ENCODE measurements around the gene KIAA1755. TPM values are rescaled to one million over a fixed set of nuclear protein-coding genes. Genes with fewer than 3 reads are reported as not detected.

The KIAA1755 gene
- polyA plus RNA-seq, 1 of the 3 experiments (the other 2 are of a cell fraction): 0.54 TPM

GRCh38 chr20:38241201-38241600 is 19.3 kb downstream of the KIAA1755 start:
- peaks cover 9% of the 10 kb centered on the region for H3K9me3 ChIP-seq
- ChIA-PET POLR2A (no interaction called here), CTCF (interaction anchor here (1.4 to 3.7 kb wide), 3 partner anchors 11 to 167 kb away, joined by 4 to 25 read pairs (median 11); no protein-coding TSS in a partner anchor)
- no peak overlapping the region for H3K4me2 ChIP-seq
- H3K4me1 ChIP-seq (ENCODE audit: control insufficient read depth in 1 of 2, insufficient read depth in 2 of 2, low read depth in 1 of 2, low read length in 1 of 2): no peaks in the 10 kb centered on the region
- no peak overlapping the region for H3K9ac ChIP-seq
- no peaks in the 10 kb centered on the region for H3K9me2 ChIP-seq
- no peaks in the 10 kb centered on the region for H3K27me3 ChIP-seq (ENCODE audit: insufficient read depth)
- H3K36me3 ChIP-seq (replicated peaks in 1 of 2; ENCODE audit: control insufficient read depth in 1 of 2, insufficient read depth in 2 of 2, low read length in 1 of 2): peaks cover 0 to 12% of the 10 kb centered on the region in 2 experiments
- H2AFZ ChIP-seq (ENCODE audit: low read depth): no peak overlapping the region
- H4K20me1 ChIP-seq (ENCODE audit: insufficient read depth): no peaks in the 10 kb centered on the region
- no peak for DNase-seq
- 6% methylated on average over 3 of the region's 3 CpGs for WGBS (ENCODE audit: low lambda C conversion rate)
- H3F3A ChIP-seq (replicated peaks; ENCODE audit: insufficient read depth): no peaks in the 10 kb centered on the region
- no peak overlapping the region for H3K27ac ChIP-seq (ENCODE audit: low read depth in 2 of 2, low read length in 1 of 2)
- TF ChIP-seq USF1 (IDR thresholded peaks at IDR 0.05; ENCODE audit: borderline replicate concordance, low read depth): no peak
- TF ChIP-seq IRF3 (IDR thresholded peaks at IDR 0.05; ENCODE audit: low read depth, low read length): no peak
- H3K4me3 ChIP-seq (ENCODE audit: low read depth in 2 of 2, low read length in 1 of 2): no peak overlapping the region
- H3K79me2 ChIP-seq (ENCODE audit: insufficient read depth): no peaks in the 10 kb centered on the region

GRCh38 chr20:38239441-38239840 is 21.1 kb downstream of the KIAA1755 start:
- Histone ChIP-seq H3K4me2 (no peak overlapping the region), H3K27ac (ENCODE audit: low read depth in 2 of 2, low read length in 1 of 2) (no peak overlapping the region), H3K9ac (no peak overlapping the region), H3K27me3 (ENCODE audit: insufficient read depth) (no peaks in the 10 kb centered on the region), H3K4me3 (ENCODE audit: low read depth in 2 of 2, low read length in 1 of 2) (no peak overlapping the region), H2AFZ (ENCODE audit: low read depth) (no peak overlapping the region), H3K79me2 (ENCODE audit: insufficient read depth) (no peaks in the 10 kb centered on the region), H3K9me2 (no peaks in the 10 kb centered on the region), H3K9me3 (peaks cover 9% of the 10 kb centered on the region), H3K4me1 (ENCODE audit: control insufficient read depth in 1 of 2, insufficient read depth in 2 of 2, low read depth in 1 of 2, low read length in 1 of 2) (no peaks in the 10 kb centered on the region), H4K20me1 (ENCODE audit: insufficient read depth) (no peaks in the 10 kb centered on the region), H3F3A (replicated peaks; ENCODE audit: insufficient read depth) (no peaks in the 10 kb centered on the region), H3K36me3 (replicated peaks in 1 of 2; ENCODE audit: control insufficient read depth in 1 of 2, insufficient read depth in 2 of 2, low read length in 1 of 2) (peaks cover 0 to 12% of the 10 kb centered on the region in 2 experiments)
- POLR2A ChIA-PET: no interaction called here
- CTCF ChIA-PET: interaction anchor here (0.8 to 3.7 kb wide), 6 partner anchors 10 to 169 kb away, joined by 3 to 25 read pairs (median 6); no protein-coding TSS in a partner anchor
- 46% methylated on average over 3 of the region's 3 CpGs for WGBS (ENCODE audit: low lambda C conversion rate)
- TF ChIP-seq RCOR1 (IDR thresholded peaks at IDR 0.05; ENCODE audit: low read length) (no peak), REST (IDR thresholded peaks at IDR 0.05; ENCODE audit: low read depth, low read length) (no peak), YY1 (IDR thresholded peaks at IDR 0.05; ENCODE audit: low read depth) (no peak), ZBTB33 (IDR thresholded peaks at IDR 0.05; ENCODE audit: borderline replicate concordance, low read depth) (no peak), TCF12 (IDR thresholded peaks at IDR 0.05) (no peak), ELF1 (IDR thresholded peaks at IDR 0.05) (no peak), NFIC (IDR thresholded peaks at IDR 0.05; ENCODE audit: borderline replicate concordance) (no peak), FOSL2 (IDR thresholded peaks at IDR 0.05; ENCODE audit: borderline replicate concordance, low read depth) (no peak), NRF1 (IDR thresholded peaks at IDR 0.05; ENCODE audit: low read depth, low read length) (no peak), PBX3 (IDR thresholded peaks at IDR 0.05) (no peak), FOXJ3 (CRISPR knock-in tag; IDR thresholded peaks at IDR 0.05) (no peak)
- no peak for DNase-seq

Measured in SK-N-SH (cell line).